ENCODE results near the gene TBC1D22A. TPM values are rescaled to one million over a fixed set of nuclear protein-coding genes. Genes with fewer than 3 reads are reported as not detected.

TBC1D22A gene
- polyA plus RNA-seq, 3 donors: 15.4 to 16.5 (median 15.9) TPM

DNA sequence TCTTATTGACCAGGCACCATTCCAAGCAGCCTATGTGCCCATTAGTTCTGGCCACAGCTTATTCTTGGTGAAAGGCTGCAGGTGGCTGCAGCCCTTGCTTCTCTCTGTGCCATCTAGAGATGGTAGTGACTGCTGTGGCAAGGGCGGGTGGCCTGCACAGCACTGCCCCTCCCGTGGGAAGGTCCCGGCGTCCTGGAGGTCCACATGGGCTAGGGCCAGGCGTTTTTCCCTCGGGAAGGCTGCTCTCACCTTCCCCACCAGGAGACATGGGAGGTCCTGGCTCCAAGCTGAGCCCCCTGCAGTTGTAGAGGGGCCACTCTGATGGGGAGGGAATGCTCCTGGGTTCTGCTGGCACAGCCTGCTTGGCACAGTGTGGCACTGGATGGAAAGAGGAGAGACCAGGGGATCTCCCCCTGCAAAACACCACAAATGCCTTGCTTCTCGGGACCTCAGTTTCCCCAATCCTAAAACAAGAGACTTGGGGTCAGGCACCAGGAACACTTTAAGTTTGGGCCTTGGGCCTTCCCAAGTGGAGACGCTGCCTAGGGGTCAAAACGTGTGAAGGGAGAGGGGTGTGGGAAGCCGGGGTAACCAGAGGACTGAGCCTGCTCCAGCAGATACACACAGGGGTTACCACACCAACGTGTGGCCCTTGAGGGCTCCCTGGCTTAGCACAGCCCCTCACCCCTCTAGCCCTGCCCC is 10.0 kb upstream of the TBC1D22A start:
- DNase-seq (ENCODE audit: low read depth in 3 of 3, low spot score in 2 of 3): no peak

DNA sequence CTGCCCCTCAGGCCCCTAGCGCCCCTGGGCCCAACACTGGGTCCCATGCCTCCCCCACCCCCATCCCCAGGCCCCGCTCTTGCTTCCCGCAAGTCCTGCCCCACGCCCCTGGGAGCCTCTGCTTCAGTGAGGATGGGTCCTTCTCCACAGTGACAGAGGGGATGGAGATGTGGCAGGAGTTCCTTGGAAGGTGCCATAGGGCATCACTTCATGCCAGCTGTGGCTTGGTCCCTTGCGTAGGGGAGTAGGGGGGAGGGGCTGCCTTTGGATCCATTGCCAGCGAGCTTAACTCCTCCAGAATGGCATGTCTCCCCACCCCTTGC is 9.5 kb upstream of the TBC1D22A start:
- DNase-seq (ENCODE audit: low read depth in 3 of 3, low spot score in 2 of 3): no peak

DNA sequence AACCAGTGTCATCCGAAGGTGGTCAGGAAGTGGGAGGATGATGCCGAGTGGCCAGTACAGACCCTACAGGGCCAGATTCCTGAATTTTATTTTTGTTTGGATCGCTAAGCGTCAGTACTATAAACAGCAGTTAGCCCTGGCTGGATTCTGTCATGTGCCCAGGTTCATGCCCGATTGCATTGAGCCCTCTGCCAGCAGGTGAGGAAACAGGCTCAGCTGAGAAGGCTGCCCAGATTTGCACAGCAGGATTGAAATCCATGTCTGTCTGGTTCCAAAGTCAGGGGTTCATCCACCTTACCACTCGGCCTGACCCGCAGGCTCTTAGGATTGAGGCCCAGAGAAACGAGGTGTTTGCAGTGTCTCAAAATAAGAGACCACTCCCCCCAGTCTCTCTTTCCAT is 9.1 kb upstream of the TBC1D22A start:
- DNase-seq (ENCODE audit: low read depth in 3 of 3, low spot score in 2 of 3): no peak

DNA sequence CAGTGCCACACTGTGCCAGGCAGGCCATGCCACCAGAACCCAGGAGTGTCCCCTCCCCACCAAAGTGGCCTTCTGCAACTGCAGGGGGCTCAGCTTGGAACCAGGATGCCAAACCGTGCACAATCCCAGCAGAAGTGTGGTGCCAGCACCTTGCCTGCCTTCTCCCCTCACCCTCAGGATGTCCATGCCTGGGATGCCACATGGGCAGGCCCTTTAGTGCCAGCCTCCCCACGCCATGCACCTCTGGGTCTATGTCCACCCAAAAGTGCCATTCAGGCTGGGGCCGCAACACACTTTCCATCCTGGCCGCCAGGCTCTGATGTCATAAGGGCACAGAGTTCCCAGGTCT is 8.7 kb upstream of the TBC1D22A start:
- no peak for DNase-seq (ENCODE audit: low read depth in 3 of 3, low spot score in 2 of 3)

DNA sequence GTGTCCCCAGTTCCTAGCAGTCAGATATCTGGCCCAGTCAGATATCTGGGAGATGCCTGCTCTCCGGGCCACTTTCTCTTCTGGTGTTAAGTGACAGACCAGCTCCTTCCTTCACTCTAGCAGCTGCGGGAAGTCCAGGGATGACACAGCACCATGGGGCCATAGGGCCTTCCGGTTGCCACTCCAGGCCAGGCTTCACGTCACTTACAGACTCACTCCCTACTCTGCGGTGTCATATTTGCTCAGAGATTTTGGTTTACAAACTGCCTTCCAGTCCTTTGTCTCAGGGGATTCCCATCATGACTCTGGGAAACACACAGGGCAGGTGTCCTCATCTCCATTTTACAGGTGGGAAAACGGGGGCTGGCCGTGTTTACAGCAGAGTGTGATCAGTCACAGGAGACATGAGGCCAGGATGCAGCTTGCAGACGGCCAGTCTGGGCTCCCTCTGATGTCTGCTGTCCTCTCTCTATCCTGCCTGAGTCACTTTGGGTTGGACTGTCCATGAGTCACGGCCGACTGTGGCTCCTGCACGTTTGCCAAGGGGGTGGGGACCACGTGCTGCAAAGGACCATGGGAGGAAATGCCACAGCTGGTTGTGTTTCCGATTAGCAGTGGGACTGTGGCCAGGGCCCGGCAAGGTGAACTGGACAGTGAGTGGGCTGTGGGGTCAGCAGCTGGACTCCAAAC is 8.2 kb upstream of the TBC1D22A start:
- no peak for DNase-seq (ENCODE audit: low read depth in 3 of 3, low spot score in 2 of 3)

DNA sequence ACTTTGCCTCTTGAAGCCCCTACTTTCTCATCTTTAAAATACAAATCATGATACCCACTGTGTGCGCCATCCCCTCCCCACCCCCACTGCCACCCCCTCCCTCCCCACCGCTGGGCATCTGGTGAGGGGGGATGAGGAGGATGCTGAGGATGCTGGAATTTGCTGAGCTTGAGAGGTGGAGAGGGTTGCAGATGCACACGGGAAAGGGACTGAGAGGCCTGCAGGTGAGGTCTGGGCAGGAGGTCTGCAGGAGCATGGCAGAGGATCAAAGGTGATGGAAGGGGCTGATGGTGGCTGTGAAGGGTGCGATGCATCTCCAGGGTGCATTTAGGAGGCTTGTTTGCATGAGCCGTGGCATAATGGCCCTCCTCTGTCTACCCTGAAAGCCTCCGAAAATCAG is 7.6 kb upstream of the TBC1D22A start:
- DNase-seq (ENCODE audit: low read depth in 3 of 3, low spot score in 2 of 3): no peak

DNA sequence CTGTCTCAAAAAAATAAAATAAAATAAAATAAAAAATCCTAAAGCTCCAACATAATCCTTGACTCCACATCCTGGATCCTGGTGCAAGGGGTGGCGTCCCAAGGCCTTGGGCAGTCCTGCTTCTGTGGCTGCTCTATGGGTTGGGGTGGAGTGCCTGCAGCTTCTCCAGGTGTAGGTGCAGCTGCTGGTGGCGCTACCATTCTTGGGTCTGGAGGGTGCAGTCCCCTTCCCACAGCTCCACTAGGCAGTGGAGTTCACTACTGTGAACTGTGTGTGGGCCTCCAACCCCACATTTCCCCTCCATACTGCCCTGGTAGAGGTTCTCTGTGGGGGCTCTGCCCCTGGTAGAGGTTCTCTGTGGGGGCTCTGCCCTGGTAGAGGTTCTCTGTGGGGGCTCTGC is 6.9 kb upstream of the TBC1D22A start:
- no peak for DNase-seq (ENCODE audit: low read depth in 3 of 3, low spot score in 2 of 3)

DNA sequence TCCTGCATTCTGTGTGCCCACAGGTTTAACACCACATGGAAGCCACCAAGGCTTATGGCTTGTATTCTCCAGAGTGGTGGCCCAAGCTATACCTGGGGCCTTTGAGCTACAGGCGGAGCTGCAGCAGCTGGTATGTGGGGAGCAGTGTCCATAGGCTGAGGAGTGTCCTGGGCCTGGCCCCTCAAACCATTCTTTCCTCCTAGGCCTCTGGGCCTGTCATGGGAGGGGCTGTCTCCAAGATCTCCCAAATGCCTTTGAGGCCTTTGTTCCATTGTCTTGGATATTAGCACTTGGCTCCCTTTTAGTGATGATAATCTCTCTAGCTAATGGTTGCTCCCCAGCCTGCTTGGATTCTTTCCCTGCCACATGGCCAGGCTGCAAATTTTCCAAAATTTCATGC is 6.4 kb upstream of the TBC1D22A start:
- DNase-seq (ENCODE audit: low read depth in 3 of 3, low spot score in 2 of 3): no peak

DNA sequence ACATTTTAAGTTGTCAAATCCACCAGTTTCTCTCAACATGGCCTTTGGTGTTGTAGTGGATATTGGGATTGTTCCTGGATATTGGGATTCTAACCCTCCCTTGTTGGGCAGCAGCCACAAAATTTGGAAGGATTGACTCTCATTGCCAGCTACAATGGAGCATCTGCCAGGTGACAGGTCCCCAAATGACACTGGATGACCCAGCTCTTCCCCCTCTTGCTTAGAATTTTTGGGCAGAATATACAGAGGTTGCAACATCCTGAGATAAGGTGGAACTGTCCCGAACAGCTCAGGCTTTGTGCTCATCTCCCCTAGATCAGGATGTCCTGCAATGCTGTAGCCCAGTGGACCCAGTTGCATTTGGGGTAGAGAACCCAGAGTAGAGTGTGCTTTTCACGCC is 5.3 kb upstream of the TBC1D22A start:
- DNase-seq (ENCODE audit: low read depth in 3 of 3, low spot score in 2 of 3): no peak

DNA sequence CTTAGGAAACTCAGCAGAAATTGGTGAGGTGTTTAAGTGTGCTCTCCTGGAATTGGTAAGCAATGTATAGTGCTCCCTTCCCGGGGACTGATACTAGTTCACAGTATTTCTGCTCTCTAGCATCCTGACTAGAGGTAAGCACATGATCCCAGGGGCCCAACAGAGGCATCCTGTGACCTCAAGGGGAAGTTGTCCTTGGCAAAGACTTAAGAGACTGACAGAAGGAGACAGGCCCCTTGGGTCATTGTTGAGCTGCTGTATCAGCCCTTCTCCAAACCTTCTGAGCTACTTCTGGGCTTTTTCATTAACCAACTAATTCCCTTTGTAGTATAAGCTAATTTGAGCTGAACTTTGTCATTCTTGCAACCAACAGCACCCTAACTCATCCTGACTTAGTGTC is 4.3 kb upstream of the TBC1D22A start:
- DNase-seq (ENCODE audit: low read depth in 3 of 3, low spot score in 2 of 3): no peak

DNA sequence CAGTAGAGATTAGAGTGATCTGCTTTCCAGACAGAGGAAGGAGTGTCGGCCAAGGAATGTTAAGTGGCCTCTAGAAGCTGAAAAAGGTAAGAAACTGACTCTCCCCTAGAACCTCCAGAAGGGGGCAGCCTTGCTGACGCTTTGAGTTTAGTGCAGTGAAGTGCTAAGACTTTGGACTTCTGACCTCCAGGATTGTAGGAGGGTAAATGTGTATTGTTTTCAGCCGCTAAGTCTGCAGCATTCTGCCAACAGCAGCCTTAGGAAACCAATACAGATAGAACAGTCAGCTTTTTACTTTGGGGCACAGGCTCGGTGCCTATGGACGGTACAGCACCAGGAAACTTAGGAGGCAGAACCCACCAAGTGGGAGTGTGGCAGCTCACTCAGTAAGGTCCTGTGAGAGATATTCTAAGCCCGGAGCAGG is 3.6 kb upstream of the TBC1D22A start:
- DNase-seq (ENCODE audit: low read depth in 3 of 3, low spot score in 2 of 3): no peak

DNA sequence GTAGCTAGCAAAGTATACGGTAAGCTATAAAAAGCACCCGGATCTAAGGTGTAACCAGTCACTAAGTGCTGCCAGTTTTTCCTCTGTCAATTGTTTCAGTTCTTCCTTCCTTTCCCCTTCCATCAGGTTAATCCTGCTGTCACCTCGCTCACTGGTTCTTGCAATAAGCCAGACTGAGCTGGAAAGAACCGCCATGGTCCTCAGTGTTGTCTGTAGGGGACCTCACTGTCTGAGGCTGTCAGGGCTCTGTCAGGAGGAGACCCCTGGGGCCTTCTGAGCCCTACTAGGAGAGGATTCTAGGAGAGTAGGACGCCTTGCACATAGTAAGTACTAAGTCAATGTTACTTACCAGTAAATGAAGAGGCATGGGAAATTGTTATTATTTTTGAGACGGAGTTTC is 1.4 kb upstream of the TBC1D22A start:
- DNase-seq (ENCODE audit: low read depth in 3 of 3, low spot score in 2 of 3): no peak

DNA sequence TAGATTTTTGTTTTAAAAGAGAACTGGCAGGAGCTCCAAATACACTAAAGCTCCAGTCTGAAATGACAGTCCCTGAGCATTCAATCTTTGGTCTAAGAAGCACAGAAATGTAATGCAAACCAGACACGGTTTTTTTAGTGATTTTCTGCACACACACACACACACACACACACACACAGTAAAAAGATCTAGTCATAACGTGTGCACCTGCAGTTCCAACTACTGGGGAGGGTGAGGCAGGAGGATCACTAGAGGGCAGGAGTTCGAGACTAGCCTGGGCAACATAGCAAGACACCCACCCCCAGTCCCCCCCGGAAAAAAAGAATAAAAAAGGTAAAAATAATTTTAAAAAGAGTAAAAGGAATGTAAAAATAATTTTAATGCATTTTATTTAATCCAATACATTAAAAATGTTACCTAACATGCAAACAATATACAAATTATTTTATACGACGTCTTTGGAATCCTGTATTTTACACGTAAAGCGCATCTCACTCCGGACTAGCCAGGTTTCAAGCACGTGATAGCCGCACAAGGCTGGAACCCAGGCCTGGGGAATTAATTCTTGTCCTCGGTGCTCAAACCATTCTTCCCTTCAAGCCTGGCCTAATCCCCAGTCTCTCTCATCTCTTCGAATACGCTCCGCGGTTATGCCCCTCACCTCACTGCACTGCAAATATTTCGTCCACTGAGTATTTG is 762 bp upstream of the TBC1D22A start:
- no peak for DNase-seq (ENCODE audit: low read depth in 3 of 3, low spot score in 2 of 3)

DNA sequence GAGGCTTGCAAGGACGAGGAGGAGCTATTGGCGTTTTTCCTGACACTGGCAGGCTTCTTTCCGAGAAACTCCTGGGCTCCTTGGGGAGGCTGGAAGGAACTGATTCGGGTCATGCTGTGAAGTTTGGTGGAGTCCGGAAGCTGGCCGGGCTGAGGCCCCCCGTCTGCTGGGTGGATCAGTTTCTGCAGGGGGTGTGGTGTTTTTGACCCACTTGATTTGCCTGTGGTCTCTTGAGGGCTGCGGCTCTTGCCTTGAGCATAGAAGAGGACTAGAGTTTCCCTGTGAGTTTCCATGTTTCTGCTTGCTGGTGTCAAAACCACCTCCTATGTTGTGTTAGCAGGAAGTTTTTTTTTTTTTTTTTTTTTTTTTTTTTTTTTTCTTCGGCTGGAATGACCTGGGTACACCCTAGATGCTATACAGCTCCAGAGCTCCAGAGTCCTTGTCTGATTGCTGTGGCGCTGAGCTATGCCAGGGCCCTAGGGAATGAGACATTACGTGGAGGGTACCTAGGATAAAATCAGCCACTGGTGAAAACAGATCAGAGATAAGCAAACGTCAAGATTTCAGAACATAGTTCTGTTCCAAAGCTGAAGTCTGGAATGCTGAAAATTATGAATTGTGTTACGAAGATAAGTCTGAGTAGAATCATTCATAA is 728 bp downstream of the TBC1D22A start:
- DNase-seq (ENCODE audit: low read depth in 3 of 3, low spot score in 2 of 3): no peak

DNA sequence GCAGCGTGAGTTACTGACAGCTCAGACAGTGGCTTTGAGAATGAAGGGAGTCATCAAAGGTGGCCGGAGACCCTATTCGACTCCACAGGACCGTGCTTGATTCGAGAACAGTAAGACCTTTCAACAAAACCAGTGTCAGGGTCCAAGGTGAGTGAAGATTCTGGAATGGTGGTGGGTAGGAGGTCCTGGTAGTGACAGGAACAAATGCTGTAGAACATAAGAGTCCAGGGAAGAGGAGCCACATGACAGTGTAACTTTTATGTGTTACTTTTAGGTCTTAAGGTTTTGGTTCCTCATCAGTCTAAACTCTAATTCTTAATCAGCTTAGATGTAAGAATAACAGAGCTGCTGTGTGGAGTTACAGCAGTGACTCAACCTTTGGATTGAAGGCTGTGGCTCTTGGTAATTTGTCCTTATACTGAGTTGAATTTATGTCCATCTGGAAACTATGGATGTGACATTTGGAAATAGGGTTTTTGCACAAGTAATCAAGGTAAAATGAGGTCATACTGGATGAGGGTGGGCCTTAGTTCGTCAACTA is 1.8 kb downstream of the TBC1D22A start:
- no peak for DNase-seq (ENCODE audit: low read depth in 3 of 3, low spot score in 2 of 3)

DNA sequence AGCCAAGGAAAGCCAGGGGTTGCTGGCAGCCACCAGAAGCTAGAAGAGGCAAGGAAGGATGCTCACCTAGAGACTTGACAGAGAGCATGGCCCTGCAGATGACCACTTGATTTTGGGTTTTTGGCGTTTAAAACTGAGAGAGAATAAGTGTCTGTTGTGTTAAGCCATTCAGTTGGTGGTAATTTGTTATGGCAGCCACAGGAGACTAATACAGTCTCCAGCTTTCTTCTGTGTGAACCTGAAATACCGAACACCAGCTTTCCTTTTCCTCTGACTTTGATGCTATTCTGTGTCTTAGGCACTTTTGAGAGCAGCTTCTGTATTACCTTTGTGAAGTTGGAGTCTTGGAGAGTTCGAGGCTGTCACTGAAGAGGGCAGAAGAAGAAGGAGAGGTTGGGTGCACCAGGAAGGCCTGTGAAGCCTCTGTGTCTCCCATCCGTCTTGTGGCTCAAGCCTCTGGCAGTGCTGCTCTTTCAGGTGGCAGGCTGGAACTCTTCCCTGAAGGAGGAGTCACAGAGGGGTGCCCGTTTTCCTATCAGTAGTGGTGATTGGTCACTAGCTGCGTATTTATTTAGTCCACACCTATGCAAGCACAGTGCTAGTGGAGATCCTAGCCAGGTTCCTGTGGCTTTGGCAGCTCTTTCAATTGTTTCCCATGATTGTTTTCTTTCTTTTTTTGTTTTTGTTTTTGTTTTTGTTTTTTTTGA is 2.5 kb downstream of the TBC1D22A start:
- no peak for DNase-seq (ENCODE audit: low read depth in 3 of 3, low spot score in 2 of 3)

DNA sequence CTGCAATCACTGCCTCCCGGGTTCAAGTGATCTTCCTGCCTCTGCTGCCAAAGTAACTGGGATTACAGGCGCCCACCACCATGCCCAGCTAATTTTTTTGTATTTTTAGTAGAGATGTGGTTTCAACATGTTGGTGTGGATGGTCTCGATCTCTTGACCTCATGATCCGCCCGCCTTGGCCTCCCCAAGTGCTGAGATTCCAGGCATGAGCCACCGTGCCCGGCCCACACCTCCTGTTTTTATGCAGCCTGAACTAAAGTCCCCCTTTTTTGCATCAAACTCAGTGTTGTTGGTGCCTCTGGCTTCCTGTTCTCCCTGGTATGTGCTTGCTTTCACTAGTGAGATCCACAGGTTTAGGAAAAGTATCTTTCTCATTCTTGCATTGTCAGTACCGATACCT is 4.2 kb downstream of the TBC1D22A start:
- no peak for DNase-seq (ENCODE audit: low read depth in 3 of 3, low spot score in 2 of 3)

DNA sequence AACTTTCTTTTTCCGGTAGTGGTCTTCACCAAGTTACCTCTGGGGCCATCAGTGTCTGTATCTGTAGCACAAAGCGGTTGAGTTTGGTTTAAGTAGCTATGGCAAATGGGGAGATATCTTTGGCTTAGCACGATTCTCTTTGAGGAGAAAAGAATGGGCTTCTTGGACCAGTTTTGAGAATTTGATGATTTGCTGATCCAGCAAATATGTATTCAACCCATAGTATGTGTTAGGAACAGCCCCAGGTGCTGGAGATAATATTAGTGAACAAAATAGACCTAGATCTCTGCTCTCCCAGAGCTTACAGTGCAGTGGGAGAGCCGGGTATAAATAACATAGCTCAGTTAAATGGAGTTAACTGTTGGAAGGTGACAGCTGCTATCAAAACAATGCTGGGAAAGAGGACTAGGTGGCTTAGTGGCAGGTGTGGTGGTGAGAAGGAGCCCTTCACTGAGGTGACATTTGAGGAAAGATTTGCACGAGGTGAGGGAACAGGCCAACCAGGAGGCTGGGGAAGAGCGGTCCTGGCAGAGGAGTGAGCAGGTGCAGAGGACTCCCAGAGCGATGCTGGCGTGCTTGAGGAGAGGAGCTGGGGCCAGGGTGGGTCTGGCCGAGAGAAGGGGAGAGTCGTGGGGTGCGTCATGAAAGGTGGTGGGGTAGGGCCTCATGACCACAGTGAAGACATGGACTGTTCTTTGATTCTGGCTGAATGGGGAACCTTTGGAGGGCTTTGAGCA is 5.0 kb downstream of the TBC1D22A start:
- no peak for DNase-seq (ENCODE audit: low read depth in 3 of 3, low spot score in 2 of 3)

DNA sequence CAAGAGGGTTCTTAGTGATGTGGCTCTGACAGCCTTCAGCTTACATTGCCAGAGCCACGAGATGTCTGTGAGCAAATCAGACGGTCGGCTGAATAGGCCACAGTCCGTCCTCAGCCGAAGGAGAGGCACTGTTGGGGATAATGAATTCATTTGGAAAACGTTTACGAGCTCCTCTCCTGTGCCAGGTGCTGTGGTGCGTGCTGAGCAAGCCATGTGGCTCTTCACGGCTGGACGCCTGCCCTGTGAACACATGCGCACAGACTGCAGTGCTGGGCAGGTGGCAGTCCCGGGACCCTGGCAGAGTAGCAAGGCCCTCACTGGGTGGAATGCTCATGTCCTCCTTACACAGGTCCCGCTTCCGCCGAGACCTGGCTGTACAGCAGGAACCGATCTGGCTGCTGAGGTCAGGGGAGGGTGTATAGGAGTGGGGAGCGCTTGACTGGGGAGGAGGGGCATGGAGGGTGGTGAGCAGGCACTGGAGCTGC is 6.8 kb downstream of the TBC1D22A start:
- no peak for DNase-seq (ENCODE audit: low read depth in 3 of 3, low spot score in 2 of 3)

DNA sequence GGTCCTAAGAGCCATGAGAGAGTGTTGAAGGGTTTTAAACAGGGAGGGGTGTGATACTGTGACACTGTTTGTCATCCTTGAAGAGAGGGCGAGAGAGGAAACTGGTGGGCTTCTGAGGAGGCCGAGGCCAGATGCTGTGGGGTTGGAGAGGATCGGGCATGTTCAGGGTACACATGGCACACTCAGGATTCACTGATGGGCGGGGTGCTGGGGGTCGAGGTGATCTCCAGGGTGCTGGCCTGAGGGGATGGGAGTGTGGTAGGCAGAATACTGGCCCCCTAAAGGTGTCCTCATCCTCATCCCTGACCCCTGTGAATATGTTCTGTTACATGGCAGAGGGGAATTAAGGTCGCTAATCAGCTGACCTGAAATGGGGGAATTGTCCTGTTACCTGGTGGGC is 7.3 kb downstream of the TBC1D22A start:
- DNase-seq (ENCODE audit: low read depth in 3 of 3, low spot score in 2 of 3): no peak

Measured in right renal cortex interstitium (tissue), 3 donors.